MM.1S (cell line): ENCODE results near the gene BANF1.

ENCODE experiments used
- CTCF ChIP-seq: fragments of 300-600 bp; sonication (generic); IDR thresholded peaks from 2 replicates; pipeline ENCODE4 v1.5.1; 2016; ENCODE audit warnings: antibody characterized with exemption, low read length, mixed read lengths
- EZH2 ChIP-seq: fragments of 300-600 bp; sonication (generic); optimal IDR thresholded peaks from 2 replicates; pipeline ENCODE3; 2017; ENCODE audit warnings: low read depth, mild to moderate bottlenecking, antibody characterized with exemption, low read length, mixed read lengths
- EZH2phosphoT487 ChIP-seq: fragments of 300-600 bp; sonication (generic); IDR thresholded peaks from 2 replicates; pipeline ENCODE4 v1.6.1; 2018; ENCODE audit warnings: antibody characterized with exemption, low read length

- TF ChIP-seq CTCF = no peak
- no peak for TF ChIP-seq EZH2phosphoT487
- TF ChIP-seq EZH2 = no peak
Measured at GRCh38 chr11:66042227-66042995, 40.1 kb downstream of the BANF1 start.
